ENCODE data around the gene FAM98A. TPM values are rescaled to one million over a fixed set of nuclear protein-coding genes. Genes with fewer than 3 reads are reported as not detected.

Gene FAM98A
- total RNA-seq, 1 experiment from 2014 or later: 69.0 TPM

- no TSS peak for BruUV-seq (replicated peaks)
- ChIA-PET CTCF (no interaction called here), POLR2A (interaction anchor here (1.4 kb wide), 1 partner anchor 101 kb away, joined by 5 read pairs; the partner anchor contains the start of gene RASGRP3)
- TF ChIP-seq CTCF (IDR thresholded peaks at IDR 0.05; ENCODE audit: unreplicated experiment): no peak
- no peaks in the 10 kb centered on the region for H3K27me3 Mint-ChIP-seq (ENCODE audit: insufficient read depth, unreplicated experiment)
- peaks cover 2% of the 10 kb centered on the region for H3K36me3 Mint-ChIP-seq (ENCODE audit: insufficient read depth, unreplicated experiment)
- DNase-seq (ENCODE audit: unreplicated experiment): no peak
- no peak overlapping the region for H3K4me3 Mint-ChIP-seq (ENCODE audit: unreplicated experiment)
- H3K27ac Mint-ChIP-seq (ENCODE audit: low read depth, unreplicated experiment): no peak overlapping the region
- intact Hi-C loops (cut with micrococcal nuclease): no loop called here
- H3K9me3 Mint-ChIP-seq (ENCODE audit: unreplicated experiment): no peaks in the 10 kb centered on the region
- no peaks in the 10 kb centered on the region for H3K4me1 Mint-ChIP-seq (ENCODE audit: insufficient read depth, unreplicated experiment)
Measured at GRCh38 chr2:33577084-33577483, 22.0 kb downstream of the FAM98A start.

- Mint-ChIP-seq H3K27ac (ENCODE audit: low read depth, unreplicated experiment) (no peak overlapping the region), H3K4me1 (ENCODE audit: insufficient read depth, unreplicated experiment) (no peaks in the 10 kb centered on the region), H3K9me3 (ENCODE audit: unreplicated experiment) (no peaks in the 10 kb centered on the region), H3K4me3 (ENCODE audit: unreplicated experiment) (no peak overlapping the region), H3K27me3 (ENCODE audit: insufficient read depth, unreplicated experiment) (no peaks in the 10 kb centered on the region), H3K36me3 (ENCODE audit: insufficient read depth, unreplicated experiment) (no peaks in the 10 kb centered on the region)
- no peak for TF ChIP-seq CTCF (IDR thresholded peaks at IDR 0.05; ENCODE audit: unreplicated experiment)
- ChIA-PET CTCF (interaction anchor here (0.6 to 1.5 kb wide), 5 partner anchors 9 to 303 kb away, joined by 3 to 5 read pairs (median 4); partner anchors contain the start of gene RASGRP3), POLR2A (interaction anchor here (1.8 kb wide), 1 partner anchor 25 kb away, joined by 5 read pairs; the partner anchor contains the start of gene FAM98A)
- no peak for DNase-seq (ENCODE audit: unreplicated experiment)
- intact Hi-C loops (cut with micrococcal nuclease): no loop called here
- BruUV-seq (replicated peaks): no TSS peak
Measured at GRCh38 chr2:33573657-33574056, 25.4 kb downstream of the FAM98A start.

- intact Hi-C loops (cut with micrococcal nuclease): no loop called here
- Mint-ChIP-seq H3K36me3 (ENCODE audit: insufficient read depth, unreplicated experiment) (no peaks in the 10 kb centered on the region), H3K27me3 (ENCODE audit: insufficient read depth, unreplicated experiment) (no peaks in the 10 kb centered on the region), H3K4me3 (ENCODE audit: unreplicated experiment) (no peak overlapping the region), H3K27ac (ENCODE audit: low read depth, unreplicated experiment) (no peak overlapping the region), H3K4me1 (ENCODE audit: insufficient read depth, unreplicated experiment) (no peaks in the 10 kb centered on the region), H3K9me3 (ENCODE audit: unreplicated experiment) (no peaks in the 10 kb centered on the region)
- ChIA-PET CTCF (no interaction called here), POLR2A (no interaction called here)
- no TSS peak for BruUV-seq (replicated peaks)
- no peak for TF ChIP-seq CTCF (IDR thresholded peaks at IDR 0.05; ENCODE audit: unreplicated experiment)
- DNase-seq (ENCODE audit: unreplicated experiment): no peak
Measured at GRCh38 chr2:33570681-33571080, 28.4 kb downstream of the FAM98A start.

DNA sequence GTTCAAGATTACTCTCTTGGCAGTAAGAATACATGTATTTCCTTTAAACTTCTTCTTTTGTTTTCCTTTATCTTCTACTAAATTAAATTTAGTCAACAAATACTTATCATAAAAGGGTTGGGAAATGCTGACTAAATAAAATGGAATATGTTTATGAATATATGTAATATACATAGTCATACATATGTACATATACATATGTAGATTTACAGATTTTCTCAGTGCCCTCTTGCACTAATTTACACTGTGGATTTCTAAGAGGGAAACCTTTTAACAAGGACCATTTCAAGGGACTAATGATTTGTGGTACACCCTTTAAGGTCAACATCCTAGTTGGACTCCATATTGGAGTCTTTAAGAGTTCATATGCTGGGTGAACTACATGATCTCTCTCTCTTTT is 37.2 kb downstream of the FAM98A start:
- intact Hi-C loops (cut with micrococcal nuclease): no loop called here

More for the DNA sequence above, 37.2 kb downstream of the FAM98A start:
- POLR2A ChIA-PET: no interaction called here
- Mint-ChIP-seq H3K27ac (ENCODE audit: low read depth, unreplicated experiment) (no peak overlapping the region), H3K4me3 (ENCODE audit: unreplicated experiment) (no peak overlapping the region), H3K27me3 (ENCODE audit: insufficient read depth, unreplicated experiment) (no peaks in the 10 kb centered on the region), H3K9me3 (ENCODE audit: unreplicated experiment) (no peaks in the 10 kb centered on the region), H3K4me1 (ENCODE audit: insufficient read depth, unreplicated experiment) (no peaks in the 10 kb centered on the region), H3K36me3 (ENCODE audit: insufficient read depth, unreplicated experiment) (peaks cover 8% of the 10 kb centered on the region)
- no peak for DNase-seq (ENCODE audit: unreplicated experiment)
- CTCF ChIA-PET: no interaction called here
- TF ChIP-seq CTCF (IDR thresholded peaks at IDR 0.05; ENCODE audit: unreplicated experiment): no peak
- no TSS peak for BruUV-seq (replicated peaks)
